IMR-90 (cell line): ENCODE data around the gene BCAS1.

ENCODE experiments used
- CTCF ChIP-seq: conservative IDR thresholded peaks from 2 replicates; pipeline ENCODE4 v1.5.1; 2012; ENCODE audit warnings: mild to moderate bottlenecking, low read depth, low read length, improper control_type of control experiment
- ELK1 ChIP-seq: fragments of 150-350 bp; IDR thresholded peaks from 2 replicates; pipeline ENCODE4 v1.6.1; 2016; ENCODE audit warnings: low read depth, mild to moderate bottlenecking, low read length, moderate library complexity, borderline replicate concordance
- MAFK ChIP-seq: IDR thresholded peaks from 2 replicates; pipeline ENCODE4 v1.6.1; 2012; ENCODE audit warnings: low read depth, low read length, improper control_type of control experiment
- POLR2A ChIP-seq: IDR thresholded peaks from 2 replicates; pipeline ENCODE4 v1.6.1; 2012; ENCODE audit warnings: mild to moderate bottlenecking, low read depth, low read length
- RAD21 ChIP-seq: IDR thresholded peaks from 2 replicates; pipeline ENCODE4 v1.6.1; 2012; ENCODE audit warnings: low read length, improper control_type of control experiment
- RCOR1 ChIP-seq: IDR thresholded peaks from 2 replicates; pipeline ENCODE4 v1.6.1; 2012; ENCODE audit warnings: mild to moderate bottlenecking, low read length, improper control_type of control experiment; ENCODE audit not compliant: insufficient replicate concordance
- SMC3 ChIP-seq: fragments of 150-350 bp; IDR thresholded peaks from 2 replicates; pipeline ENCODE4 v1.6.1; 2016; ENCODE audit warnings: low read depth, mild to moderate bottlenecking, antibody characterized with exemption, low read length, moderate library complexity
- TF ChIP-seq, protein P1 (sequence below): fragments of 150-350 bp; IDR thresholded peaks from 2 replicates; pipeline ENCODE4 v1.6.1; 2017; ENCODE audit warnings: mild to moderate bottlenecking, antibody characterized with exemption, low read length, low read depth

- TF ChIP-seq CTCF, result no peak
- TF ChIP-seq RAD21, result no peak
- no peak for TF ChIP-seq RCOR1
- no peak for TF ChIP-seq SMC3
- TF ChIP-seq ELK1, result no peak
- TF ChIP-seq, protein P1, sequence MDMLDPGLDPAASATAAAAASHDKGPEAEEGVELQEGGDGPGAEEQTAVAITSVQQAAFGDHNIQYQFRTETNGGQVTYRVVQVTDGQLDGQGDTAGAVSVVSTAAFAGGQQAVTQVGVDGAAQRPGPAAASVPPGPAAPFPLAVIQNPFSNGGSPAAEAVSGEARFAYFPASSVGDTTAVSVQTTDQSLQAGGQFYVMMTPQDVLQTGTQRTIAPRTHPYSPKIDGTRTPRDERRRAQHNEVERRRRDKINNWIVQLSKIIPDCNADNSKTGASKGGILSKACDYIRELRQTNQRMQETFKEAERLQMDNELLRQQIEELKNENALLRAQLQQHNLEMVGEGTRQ, result no peak
- no peak for TF ChIP-seq POLR2A
- no peak for TF ChIP-seq MAFK
These were observed 26.2 kb downstream of the BCAS1 start for GRCh38 chr20:54044156-54044555.
